Activated CD8-positive, alpha-beta memory T cell treated with anti-CD3 and anti-CD28 coated beads for 4 hours (primary cell): ENCODE data around the gene ADSL.
A peak's percentile ranks its signal among the peaks of the same experiment; 100 is the strongest.
"Not testable (repeated sequence)": the region's sequence is repeated elsewhere in the genome, so short reads cannot be mapped to it uniquely, and the experiment has no call there.

Source experiments
- DNase-seq, 2 donors: peaks; one replicate each; pipeline ENCODE4 v3.0.0-alpha.2; 2020; ENCODE audit warnings: low read depth in 2 of 2

Gene ADSL

DNA sequence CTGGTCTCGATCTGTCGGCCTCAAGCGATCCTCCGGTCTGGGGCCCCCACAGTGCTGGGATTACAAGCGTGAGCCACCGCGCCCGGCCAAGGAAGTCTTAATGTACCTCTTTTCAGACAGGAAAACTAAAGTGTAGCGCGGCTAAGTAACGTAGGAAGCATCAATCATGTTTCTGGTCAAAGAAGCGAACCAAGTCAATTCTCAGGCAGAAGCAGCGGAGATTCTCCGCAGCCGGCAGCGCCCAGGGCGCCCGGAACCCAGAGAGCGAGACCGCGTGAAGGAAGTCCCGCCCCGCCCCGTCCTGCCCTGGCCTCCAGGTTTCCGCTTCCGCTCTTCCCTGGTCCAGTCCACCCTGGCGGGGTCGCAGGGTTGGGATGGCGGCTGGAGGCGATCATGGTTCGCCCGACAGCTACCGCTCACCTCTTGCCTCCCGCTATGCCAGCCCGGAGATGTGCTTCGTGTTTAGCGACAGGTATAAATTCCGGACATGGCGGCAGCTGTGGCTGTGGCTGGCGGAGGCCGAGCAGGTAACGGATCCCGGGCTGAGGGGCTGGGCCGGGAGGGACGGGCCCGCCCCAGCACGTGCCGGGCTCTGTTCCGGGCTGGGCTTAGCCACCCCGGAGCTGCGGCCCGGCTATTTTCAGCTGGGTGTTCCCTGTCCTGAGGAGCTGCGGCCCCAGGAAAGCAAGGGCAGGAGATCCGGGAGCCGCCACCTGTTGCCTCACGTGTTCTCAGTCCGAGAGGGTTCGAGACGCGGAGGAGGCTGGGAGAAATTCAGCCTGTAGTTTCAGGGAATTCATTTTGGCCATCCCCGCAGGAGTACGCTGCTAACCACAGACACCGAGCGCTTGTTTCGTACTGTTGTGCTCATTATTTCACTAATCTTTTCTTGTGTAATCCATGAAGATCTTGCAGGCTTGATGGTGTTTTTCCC is at the start of gene ADSL:
TSS of gene ADSL (plus strand) at position 316 of the 934 bp plus-strand sequence. CDS start at position 375, 59 bp downstream.
- DNase-seq, result peak; percentile 64 to 65

GRCh38 chr22:40300316-40300715 is 46.0 kb upstream of the ADSL start:
- no peak for DNase-seq

- no peak for DNase-seq
Measured at GRCh38 chr22:40300884-40301672, 45.2 kb upstream of the ADSL start.

GRCh38 chr22:40302149-40302548 is 44.2 kb upstream of the ADSL start:
- DNase-seq, result no peak

DNA sequence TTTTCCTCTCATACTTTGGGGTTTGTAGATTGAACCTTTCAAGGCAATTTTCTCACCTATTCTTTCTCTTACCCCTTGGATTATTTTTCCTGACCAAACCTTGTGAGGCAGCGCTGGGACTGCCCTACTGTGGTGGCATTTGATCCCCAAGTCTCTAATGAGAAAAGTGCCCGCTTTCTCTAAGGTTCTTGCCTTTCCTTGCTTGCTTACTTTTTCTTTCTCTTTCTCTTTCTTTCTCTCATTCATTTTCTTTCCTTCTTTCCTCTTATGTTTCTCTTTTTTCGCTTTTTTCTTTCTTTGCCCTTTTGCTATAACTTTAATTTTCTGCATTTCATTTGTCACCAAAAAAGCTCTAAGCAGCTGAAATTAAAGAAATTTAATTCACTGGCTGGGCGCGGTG is 40.7 kb upstream of the ADSL start:
- DNase-seq, result no peak

DNA sequence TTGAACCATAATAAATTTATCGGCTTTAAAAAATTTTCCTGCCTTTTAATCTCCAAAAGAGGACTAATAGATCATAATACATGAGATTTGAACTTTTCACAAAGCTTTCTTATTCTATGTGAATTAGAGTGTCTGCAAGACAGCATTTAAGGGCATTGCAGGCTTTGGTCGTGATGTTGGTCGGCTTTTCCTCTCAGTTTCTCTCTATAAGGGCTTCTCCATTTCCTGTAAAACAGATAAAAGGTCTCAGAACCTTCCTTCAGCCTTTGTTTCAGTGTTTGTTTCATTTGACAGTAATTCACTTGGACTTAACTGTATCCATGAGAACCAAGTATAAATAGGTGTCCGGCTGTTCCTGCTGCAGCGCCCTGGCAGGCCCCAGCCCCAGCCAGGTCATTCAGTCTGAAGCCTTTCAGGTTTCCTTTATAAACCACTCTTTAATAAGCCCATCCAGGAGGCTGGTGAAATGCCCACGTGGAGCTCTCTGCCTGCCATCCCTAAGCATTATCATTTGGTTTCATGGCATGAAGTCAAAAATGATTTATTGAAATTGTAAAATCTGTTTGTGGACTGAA is 37.2 kb upstream of the ADSL start:
- DNase-seq, result no peak

GRCh38 chr22:40309631-40310030 is 36.7 kb upstream of the ADSL start:
- no peak for DNase-seq

DNA sequence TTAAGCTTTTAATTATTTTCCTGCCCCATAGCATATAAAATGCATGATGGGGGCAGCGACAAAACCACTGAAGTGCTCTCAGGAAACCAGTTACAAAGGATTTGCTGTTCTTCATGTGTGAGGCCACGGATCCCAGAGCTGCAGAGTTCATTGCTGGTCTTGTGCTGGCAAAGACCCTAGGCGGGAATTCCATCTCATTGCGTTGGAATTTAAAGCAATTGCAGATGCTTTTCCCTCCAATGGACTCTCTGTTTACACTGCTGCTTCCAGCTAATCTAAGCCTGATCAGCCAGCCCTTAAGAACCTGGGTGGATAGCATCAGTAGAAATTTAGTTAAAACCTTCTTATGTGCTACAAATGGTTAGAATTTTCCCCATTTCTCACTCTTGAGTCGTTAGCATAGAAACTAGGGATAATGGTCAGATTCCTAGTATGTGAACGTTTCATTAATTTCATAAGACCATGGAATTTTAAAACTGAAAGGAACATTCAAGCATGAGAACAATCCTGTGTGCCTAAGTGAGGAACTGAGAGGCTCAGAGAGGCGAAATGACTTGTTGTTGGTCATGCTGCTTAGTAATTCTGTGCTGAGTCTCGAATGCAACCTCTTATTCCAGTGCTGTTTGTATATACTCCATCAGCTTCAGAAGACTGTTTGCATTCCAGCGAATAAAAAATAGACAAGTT is 36.1 kb upstream of the ADSL start:
- DNase-seq, result no peak

DNA sequence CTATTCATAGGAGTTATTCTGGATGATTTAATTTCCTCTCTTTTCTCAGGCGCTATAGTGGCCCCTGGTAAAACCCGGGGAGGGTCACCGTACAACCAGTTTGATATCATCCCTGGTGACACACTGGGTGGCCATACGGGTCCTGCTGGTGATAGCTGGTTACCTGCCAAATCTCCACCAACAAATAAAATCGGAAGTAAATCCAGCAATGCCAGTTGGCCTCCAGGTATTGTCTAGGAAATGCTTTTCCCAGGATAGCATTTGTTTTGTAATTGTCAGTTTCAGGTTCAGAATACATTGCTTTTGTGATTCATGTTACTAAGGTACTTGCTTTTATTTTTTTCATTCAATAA is 35.6 kb upstream of the ADSL start:
- no peak for DNase-seq

GRCh38 chr22:40311646-40312045 is 34.7 kb upstream of the ADSL start:
- not testable (repeated sequence) for DNase-seq

DNA sequence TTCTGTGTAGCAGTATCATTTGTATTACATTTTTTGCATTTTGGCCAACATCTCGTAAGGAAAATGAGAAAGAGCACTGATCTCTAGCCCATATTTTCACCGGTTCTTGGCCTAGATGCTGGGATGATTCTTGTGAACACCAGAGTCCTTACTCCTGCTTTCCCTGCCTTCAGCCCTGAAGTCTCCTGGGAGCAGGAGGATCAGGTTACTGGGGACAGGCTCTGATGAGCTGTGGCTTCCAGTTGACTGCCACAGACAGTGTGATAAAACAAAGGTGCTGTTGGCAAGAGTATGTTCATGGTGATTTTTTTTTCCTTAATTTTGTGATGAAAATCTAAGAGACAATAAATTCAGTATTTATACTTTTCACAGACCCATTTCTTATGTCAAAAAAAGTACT is 34.2 kb upstream of the ADSL start:
- DNase-seq, result no peak

DNA sequence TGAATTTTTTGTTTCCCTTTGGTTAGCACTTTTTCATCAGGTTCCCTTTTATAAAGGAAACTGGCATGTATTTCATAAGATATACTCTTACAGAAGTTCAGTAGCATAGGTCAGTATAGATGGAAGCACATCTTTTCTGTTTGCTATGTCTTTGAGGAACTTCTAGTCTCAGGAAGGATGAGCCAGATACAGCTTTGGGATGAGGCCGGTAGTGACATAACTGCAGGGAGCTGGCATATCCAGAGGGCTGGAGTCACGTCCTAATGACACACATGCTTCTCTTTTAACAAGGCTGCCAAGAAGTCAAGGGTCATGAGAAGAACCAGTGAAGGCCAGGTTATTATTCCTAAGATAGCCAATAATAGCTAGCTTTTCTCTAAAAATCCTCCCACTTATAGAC is 33.3 kb upstream of the ADSL start:
- no peak for DNase-seq

DNA sequence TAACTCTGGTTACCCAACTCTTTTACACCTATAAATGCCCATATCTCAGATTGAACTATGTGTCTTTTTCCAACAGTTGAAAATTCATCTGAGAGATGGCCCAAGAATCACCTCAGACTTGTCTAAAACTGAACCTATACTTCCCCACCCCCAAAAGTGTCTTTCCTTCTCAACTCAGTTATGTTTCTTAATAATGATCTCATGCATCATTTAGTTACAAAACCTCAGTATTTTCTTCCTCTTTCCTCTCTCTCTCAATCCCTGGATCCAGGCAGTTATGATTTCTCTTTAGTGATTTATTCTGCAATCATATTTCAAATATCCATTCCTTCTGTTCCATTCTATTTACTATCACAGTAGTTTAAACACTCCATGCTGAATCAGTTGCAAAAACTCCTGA is 32.3 kb upstream of the ADSL start:
- no peak for DNase-seq

- no peak for DNase-seq
Measured at GRCh38 chr22:40320687-40321086, 25.6 kb upstream of the ADSL start.

- DNase-seq, result no peak
Measured at GRCh38 chr22:40322021-40322420, 24.3 kb upstream of the ADSL start.

- no peak for DNase-seq
Measured at GRCh38 chr22:40322818-40323447, 23.4 kb upstream of the ADSL start.

DNA sequence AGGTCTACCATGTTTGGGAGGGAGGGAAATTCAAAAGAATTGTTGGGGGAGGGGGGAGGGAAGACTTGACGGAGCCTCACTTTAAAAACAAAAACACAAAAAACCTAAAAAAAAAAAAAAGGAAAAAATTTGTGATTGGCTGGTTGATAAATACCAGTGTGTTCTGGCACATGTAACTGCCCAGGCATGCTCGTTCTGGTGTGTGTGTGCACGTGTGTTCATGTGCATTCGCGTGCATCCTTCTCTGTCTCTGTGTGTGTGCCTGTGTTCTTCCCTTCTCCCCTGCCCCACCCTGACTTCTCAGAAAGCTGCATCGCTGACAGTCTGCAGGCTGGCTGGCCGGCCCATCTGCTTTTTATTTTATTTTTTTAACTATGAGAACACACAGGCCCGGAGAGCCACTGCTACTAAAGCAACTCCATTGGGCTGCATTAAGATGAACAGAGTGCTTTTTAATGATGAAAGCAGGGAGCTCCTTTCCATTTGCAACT is 22.6 kb upstream of the ADSL start:
- DNase-seq, result no peak

GRCh38 chr22:40324468-40325305 is 21.6 kb upstream of the ADSL start:
- DNase-seq, result no peak

- peak; percentile 32 to 66 for DNase-seq
Measured at GRCh38 chr22:40325315-40325714, 21.0 kb upstream of the ADSL start.
